Measurements from ENCODE around the gene KAT6B. TPM values are rescaled to one million over a fixed set of nuclear protein-coding genes. Genes with fewer than 3 reads are reported as not detected.
"Not testable (repeated sequence)": the region's sequence is repeated elsewhere in the genome, so short reads cannot be mapped to it uniquely, and the experiment has no call there.

The KAT6B gene
- polyA plus RNA-seq, 10 donors: 13.5 to 22.3 (median 19.3) TPM

DNA sequence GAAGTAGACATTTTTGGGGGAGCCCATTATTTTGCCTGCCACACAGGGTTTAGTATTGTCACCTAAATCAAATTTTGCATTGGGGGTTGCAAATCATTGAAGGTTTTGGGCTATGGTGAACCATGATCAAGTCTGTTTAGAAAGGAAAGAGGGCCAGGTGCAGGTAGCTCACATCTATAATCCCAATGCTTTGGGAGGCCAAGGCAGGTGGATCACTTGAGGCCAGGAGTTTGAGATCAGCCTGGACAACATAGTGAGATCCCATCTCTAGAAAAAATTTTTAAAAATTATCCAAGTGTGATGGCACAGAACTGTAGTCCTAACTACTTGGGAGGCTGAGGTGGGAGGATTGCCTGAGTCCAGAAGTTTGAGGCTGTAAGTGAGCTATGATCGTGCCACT lies 31.2 kb downstream of the KAT6B start:
- no peak for DNase-seq

DNA sequence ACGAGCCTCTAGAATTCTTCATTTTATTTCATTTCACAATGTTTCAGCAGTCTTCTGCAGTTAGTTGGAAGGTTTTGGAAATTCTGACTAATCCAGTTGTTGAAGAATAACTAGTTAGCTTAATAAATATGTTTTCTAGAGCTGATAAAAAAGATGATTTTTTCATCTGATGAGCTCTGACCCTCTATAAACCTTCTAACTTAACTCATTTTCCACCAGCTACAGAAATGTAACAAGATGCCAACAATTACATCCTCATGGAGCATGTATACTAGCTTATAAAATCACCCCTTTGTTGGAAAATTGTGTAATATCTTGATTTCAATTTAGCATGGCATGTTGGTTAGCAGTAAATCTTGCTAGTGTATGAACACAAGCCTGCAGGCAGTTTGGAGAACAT lies 33.1 kb downstream of the KAT6B start:
- DNase-seq: no peak

DNA sequence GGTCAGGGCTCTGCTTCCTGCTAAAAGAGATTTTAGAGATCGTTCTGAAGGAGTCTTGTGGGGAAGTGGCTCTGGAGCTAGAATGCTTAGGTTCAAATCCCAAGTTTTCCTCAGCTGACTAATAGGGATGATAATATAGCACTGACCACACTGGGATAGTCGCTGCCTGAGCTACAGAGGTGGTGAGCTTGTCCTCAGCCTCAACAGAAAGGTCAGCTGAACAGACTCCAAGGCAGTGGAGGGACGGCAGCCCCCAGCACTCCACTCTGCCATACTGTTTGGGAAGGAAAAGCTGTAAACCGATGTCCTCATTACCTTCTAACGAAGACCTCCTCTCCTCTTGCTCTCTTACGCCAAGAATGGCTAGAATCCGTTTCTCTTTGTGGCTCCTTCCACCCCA lies 36.2 kb downstream of the KAT6B start:
- DNase-seq: no peak

DNA sequence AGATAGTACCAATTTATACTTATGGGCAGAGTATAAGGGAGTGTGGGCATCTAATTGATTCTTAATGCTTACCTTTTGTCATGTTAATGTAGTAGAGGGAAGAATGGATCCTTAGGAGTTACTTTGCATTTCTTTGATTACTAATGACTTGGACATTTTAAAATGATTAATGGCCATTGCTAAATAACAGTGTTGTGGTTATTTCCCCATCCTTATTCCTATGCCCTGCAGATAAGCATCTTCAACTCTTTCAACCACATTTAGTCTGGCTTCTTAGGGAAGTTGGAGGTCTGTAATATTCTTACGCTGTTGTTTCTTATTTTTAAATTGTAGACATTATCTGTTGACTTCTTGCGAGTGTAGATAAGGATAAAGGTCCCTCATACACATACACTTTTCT lies 37.2 kb downstream of the KAT6B start:
- no peak for DNase-seq

DNA sequence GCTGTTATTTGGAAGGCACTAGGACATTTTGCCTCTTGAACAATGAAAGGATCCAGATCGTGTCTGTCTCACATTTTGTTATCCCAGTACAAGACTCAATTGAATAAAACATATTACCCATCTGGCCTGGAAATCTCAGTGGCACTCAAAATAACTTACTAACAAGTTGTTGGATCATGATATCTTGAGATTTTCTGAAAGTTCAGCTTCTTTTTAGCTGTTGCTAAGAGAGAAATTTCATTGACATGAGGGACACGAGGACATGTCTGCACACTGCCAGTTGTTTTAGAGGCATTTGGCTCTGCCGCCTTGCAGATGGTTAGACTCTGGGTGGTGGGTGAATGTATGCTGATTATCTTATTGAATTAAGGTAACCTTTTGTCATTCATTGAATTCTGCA lies 41.0 kb downstream of the KAT6B start:
- no peak for DNase-seq

DNA sequence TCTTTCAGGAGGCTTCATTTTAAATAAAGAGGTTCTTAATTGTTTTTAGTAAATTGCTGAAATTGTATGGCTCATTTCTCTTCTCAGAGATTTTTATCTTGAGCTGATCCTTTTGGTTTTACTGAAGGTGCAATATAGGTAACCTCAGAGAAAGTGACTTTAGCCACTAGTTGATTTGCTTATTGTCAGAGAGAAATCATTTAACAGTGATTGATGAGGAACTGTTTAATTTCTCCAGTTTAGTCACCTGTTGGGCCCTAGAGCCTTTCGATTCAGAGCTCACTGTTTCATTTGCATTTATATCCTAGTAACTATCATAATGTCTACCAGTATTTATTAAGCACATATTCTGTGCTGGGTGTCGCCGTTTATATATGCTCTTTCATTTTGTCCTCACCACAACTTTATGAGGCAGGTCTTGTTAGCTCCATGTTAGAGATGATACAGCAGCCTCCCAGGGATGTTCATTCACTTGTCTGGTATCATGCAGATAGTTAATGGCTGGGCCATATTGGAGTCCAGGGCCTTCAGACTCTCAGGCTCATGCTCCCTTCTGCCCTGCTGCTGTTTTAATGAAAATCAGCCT lies 42.1 kb downstream of the KAT6B start:
- no peak for DNase-seq

DNA sequence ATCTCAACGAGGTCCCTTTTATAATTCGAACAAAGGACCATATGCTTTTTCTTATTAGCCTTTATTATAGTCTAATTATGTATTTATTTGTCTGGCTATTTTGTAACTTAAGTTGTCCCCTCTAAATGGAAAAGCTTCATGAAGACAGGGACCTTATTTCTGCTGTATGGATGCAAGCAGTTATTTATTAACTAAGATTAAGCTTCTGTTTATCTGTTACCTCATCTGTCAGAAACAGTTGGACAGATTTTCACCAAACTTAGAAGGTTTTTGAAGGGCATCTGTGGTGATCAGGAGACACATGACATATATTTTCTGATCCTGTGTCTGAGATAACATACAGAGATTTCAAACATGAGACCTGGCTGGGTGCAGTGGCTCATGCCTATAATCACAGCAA lies 43.2 kb downstream of the KAT6B start:
- DNase-seq: no peak

DNA sequence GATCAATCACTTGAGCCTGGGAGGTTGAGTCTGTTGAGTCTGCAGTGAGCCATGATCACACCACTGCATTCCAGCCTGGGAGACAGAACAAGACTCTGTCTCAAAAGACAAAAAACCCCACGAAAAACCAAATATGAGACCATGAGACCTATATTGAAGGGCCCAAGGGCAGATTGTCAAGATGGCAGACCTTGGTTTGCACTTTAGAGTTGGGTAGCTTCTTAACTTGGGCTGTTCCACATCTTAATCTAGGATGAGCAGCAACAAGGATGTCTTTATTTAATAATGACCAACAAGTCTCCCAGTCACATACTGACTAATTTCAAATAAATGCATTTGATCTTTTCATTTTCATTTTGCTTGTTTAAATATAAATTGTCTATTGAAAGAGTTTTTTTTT lies 43.8 kb downstream of the KAT6B start:
- no peak for DNase-seq

DNA sequence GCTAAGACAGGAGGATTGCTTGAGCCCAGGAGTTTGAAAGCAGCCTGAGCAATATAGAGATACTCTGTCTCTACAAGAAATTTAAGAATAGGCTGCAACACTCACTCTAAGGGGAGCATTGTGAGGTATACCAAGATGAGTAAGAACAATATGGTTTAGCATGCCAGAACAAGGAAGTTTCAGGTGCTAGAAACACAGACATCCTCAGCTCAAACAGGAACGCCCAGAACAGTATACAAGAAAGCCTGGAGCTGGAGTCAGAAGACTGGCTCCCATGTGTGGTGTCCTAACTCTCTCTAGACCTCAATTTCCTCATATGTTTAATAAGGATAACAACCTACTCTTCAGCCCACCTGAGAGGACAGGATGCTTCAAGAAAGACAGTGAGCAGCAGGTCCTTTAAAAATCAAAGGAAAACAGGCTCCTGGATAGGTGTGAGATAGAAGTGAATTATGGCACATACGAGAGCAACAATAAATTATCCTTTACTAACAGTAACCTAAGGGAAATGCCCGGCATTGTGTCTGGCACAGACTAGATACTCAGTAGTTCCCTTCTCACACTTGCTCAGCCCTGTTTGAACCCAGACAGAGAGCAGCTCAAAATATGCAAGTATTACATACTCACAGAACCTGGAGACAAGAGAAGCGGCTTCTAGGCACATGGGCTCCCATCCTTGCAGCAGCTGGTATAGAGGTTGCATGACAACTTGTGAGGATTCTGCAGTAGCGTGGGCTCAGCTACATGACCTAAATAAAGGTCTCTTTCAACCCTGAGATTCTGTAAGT lies 45.4 kb downstream of the KAT6B start:
- no peak for DNase-seq

DNA sequence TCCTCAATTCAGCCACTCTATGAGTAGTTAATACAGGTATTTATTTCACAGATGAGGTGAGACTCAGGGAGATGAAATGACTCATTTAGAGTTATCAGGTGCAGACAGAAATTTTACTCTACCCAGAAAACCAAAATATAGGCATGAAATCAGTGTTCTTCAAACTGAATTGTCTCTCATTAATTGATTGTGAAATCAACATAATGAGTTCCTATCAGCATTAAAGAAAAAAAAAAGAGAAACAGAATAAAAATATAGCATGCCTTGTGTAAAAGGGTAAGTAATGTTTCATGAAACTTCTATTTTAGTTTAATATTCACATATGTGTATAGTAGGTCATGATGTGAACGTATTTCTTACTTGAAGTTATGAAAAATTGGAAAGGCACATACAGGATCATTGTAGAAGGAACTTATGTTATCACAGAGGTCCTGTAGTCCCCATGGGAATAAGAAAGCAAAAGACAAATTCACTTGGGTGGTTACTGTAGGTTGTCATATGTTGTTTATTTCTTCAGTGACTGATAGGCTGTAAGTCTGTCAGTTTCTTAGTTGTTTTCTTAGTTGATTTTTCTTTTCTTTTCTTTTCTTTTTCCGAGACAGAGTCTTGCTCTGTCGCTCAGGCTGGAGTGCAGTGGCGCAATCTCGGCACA lies 47.5 kb downstream of the KAT6B start:
- DNase-seq: no peak

DNA sequence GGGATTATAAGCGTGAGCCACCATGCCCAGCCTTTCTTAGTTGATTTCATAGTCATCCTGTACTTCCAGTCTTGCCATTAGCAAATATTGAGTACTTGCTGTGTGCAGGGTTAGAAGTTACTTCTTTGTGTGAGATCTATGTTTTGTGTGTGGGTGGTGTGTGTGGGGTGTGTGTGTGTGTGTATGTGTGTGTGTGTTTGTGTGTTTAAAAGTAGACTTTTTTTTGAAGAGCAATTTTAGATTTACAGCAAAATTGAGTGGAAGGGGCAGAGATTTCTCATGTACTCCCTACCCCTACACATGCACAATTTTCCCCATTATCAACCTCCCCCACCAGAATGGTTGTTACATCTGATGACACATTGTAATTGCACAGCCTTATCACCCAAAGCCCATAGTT lies 48.2 kb downstream of the KAT6B start:
- DNase-seq: no peak

DNA sequence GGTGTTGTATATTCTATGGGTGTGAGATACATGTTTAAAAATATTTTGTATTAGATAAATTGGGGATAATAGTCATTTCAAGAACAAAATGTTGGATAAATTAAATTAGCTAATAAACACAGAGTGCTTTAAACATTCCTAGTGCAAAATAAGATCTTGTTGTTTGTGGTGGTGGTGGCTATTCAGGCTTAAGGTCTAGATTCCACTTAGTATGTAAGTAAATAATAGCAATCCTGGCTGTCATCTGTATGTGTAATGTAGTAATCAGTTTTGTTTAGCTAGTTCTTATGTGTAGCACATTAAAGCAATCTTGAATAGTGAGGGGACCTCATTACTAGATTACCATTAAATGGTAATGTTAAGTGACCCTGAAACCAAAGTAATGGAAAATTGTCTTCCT lies 48.7 kb downstream of the KAT6B start:
- no peak for DNase-seq

DNA sequence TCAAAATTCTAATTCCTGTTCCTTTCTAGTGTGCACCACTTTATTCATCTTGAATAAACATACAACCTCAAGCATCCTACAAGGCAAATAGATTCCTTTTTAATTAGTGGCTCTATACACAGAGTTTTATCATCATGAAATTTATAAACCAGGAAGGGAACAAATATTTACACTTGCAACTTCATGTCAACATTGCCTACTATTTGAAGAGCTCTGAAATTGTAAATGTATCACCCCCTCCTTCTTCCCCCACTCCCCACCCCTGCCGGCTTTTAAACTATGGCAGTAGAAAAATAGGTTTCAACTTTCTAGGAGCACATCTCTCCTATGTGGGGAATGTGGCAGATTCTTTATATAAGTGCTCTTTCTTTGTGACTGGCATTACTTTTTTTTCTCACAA lies 49.6 kb downstream of the KAT6B start:
- no peak for DNase-seq

DNA sequence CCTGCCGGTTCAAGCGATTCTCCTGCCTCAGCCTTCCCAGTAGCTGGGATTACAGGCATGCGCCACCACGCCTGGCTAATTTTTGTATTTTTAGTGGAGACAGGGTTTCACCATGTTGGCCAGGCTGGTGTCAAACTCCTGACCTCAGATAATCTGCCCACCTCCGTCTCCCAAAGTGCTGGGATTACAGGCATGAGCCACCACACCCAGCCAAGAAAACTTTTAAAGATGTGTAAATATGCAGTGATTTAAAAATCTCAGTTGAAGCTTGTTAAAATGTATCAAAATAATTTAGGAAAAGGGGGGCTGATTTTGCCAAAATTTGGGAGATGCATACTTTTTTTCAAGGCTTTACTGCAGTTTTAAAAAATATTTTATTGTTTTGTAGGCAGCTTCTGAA lies 50.7 kb downstream of the KAT6B start:
- DNase-seq: not testable (repeated sequence)

DNA sequence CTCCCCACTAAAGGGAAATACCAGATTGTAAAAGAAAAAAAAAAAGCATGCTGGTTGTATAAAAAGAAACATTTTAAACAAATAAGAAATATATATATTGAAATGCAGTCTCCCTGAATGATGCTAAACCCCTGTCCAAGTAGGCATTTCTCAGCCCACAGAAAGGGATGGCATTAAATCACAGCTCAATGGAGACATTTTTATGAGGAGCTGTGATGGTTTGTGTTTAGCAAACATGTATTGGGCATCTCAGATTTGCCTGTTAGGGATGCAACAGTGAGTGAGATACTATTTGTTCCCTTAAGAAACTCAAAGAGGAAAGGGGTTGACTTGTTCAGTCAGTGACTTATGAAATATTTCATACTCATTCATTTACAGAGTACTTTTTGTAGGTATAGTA lies 51.5 kb downstream of the KAT6B start:
- DNase-seq: no peak

DNA sequence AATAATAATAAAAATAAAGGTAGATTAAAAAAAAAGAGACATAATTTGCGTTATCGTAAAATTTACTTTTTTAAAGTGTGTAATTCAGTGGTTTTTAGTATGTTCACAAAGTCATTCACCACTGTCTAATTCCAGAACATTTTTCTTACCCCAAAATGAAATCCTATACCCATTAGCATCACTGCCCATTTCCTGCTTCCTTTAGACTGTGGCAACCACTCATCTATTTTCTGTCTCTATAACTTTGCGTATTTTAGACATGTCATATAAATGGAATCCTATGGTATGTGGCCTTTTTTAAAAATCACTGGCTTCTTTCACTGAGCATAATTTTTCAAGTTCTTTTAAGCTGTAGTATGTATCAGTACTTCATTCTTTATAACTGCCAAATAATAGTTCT lies 53.6 kb downstream of the KAT6B start:
- DNase-seq: peak in 1 of 3 donors; percentile 19

DNA sequence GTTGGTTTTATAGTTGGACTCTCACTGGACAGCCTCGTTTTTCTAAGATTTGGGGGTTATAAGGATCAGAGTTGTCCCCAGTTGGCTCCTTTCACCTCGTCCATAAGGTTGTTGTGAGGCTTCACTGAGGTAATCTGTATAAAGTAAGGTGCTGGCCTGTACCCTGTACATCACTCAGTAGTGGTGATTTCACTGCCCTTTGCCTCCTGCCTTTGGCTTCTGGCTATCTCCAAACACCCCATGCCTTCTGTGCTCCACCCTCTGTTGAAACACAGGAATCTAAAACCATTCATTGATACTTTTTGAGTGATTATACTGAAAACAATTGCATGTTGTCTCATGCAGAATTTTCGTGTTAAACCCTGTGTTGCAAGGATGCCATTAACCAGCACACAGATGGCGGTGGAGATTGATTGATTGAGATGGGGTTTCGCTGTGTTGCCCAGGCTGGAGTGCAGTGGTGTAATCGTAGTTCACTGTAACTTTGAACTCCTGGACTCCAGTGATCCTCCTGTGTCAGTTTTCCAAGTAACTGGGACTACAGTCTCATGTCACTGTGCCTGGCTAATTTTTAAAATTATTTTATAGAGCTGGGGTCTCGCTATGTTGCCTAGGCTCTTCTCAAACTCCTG lies 55.0 kb downstream of the KAT6B start:
- no peak for DNase-seq

DNA sequence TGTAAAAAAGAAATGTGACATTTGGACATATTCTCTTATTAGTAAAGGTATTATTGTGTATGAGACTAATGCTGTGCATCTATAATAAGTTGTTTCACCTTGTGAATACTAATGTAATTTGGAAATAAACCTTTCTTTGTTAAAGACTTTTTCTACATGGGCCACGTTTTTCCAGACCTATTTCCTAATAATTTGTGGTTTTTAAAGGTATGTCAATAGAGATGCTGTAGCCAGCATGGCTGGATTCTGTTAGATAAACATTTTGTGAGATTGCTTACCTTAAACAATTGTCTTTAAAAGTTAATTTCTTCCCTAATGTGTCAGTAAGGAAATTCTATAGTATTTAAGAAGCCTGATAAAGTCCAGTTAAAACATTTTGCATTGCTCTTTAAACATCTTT lies 56.0 kb downstream of the KAT6B start:
- DNase-seq: no peak

DNA sequence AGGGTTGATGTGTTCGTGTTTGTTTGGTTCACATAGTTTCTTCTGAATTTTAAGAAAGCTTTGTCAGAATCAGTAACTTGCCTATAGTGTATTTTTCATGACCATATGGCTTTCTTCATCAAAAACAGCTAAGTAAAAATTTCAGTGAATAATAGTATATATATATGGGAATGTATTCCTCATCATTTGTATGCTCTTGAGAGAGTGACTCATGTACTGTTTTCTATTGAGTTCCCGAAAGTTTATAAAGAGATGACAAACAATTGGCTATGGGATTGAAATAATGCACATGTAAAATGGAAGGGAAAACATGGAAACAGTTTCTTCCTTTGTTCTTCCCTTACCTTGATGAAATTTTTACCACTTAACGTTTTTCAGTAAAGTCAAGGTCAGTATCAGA lies 56.4 kb downstream of the KAT6B start:
- peak in 1 of 3 donors; percentile 19 for DNase-seq

DNA sequence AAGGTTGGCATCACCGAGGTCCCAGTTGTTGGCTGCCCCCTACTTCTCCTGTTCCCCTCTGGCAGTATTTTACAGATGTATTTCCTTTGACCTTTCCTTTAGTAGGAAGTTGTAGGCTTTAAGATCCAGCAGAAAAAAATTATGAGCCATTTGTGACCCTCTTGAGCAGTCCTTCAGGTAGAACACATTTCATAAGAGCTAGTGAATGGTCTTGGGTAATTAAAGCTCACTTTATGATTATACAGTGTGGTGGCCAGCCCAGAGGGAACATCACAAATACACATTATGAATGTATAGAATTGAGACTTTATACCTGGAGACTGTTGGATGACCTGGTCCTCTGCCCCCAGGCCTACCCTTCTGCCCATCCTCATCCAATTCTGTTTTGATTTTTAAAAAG lies 57.0 kb downstream of the KAT6B start:
- DNase-seq: no peak

DNA sequence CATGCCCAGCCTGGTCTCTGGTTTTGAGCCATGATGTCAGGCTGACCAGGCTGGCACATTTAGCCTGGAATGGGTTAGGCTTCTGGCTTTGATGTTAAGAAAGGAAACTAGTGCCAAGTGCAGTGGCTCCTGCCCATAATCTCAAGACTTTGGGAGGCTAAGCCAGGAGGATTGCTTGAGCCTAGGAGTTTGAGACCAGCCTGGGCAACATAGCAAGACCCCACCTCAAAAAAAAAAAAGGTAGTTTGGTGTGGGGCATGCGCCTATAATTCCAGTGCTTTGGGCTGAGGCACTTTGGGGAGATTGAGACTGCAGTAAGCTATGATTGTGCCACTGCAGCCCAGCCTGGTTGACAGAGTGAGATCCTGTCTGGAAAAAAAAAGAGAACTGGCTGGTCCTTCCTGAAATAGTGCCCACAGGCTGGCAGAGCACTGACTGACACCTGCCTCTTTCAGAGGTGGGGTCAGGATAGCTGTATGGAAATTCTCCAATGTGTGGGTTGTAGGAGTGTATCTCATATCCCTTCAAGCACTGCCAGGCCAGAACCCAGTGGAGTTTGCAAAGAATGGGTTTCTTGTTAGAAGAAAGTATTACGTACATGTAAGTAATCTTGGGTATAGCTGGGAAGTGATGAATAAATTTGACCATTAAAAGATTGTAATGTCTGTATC lies 61.3 kb downstream of the KAT6B start:
- no peak for DNase-seq

DNA sequence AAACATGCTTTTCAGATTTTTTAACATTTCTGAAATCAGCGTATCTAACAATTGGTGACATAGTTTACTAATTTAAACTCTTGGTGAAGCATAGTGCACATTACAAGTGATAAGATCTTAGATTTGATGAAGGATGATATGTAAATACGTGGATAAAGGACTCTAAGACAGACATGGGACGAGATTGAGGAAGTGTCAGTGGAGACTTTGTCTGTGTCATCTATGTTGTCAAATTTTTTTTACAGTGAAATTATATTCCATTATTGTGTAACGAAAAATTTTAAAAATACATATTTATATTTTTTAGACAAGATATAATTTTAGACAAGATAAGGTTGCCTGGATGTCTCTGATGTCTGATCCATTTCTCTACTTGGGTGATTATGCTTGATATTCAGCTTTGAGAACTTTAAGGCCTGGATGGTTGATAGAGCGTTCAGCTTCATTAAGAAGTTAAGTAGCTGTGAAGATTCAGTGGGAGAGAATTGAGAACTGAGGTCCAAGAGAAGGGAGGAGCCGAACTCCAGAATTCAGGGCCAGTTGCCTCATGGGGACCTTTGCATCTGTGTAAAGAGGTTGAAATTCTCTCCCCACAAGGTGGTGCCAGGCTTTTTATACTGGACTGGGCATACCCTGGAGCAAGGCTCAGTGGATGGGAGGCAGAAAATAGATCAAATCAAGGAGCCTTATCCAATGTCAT lies 62.7 kb downstream of the KAT6B start:
- DNase-seq: no peak
